Stimulated activated CD4-positive, alpha-beta T cell treated with anti-CD3 and anti-CD28 coated beads, Interleukin-2, amount 100 ng/mL, for 48 hours (primary cell): ENCODE data around the gene UQCC3.
"Not testable (repeated sequence)": the region's sequence is repeated elsewhere in the genome, so short reads cannot be mapped to it uniquely, and the experiment has no call there.

ENCODE experiments used
- DNase-seq, 2 donors: peaks; one replicate each; pipeline ENCODE4 v3.0.0-alpha.2; 2020

The UQCC3 gene

GRCh38 chr11:62671608-62672389 lies at the start of gene UQCC3, which contains the start of gene LBHD1:
Gene UQCC3, plus strand, starts transcription at chr11:62671673. Its CDS starts 73 bp downstream, at chr11:62671746.
Gene LBHD1, minus strand, starts transcription at chr11:62672267. Its CDS starts 2,236 bp downstream, at chr11:62670031.
- DNase-seq = peak; percentile 74 to 80

GRCh38 chr11:62622476-62623089 lies 48.9 kb upstream of the UQCC3 start:
- no peak for DNase-seq

- DNase-seq = no peak
Observed at GRCh38 chr11:62627713-62628112, 43.8 kb upstream of the UQCC3 start.

GRCh38 chr11:62632492-62632891 lies 39.0 kb upstream of the UQCC3 start:
- no peak for DNase-seq

- DNase-seq = no peak
Observed at GRCh38 chr11:62644220-62644619, 27.3 kb upstream of the UQCC3 start.

- DNase-seq = no peak
Observed at GRCh38 chr11:62645671-62645945, 25.9 kb upstream of the UQCC3 start.

GRCh38 chr11:62645946-62646824 lies 25.3 kb upstream of the UQCC3 start, which contains the start of gene GANAB:
Gene GANAB, minus strand, starts transcription at chr11:62646613. Its CDS starts 14 bp downstream, at chr11:62646599.
- peak; percentile 99 to 100 for DNase-seq

- no peak for DNase-seq
Observed at GRCh38 chr11:62646825-62647608, 24.5 kb upstream of the UQCC3 start.

- no peak for DNase-seq
Observed at GRCh38 chr11:62647609-62648005, 23.9 kb upstream of the UQCC3 start.

GRCh38 chr11:62648185-62648966 lies 23.1 kb upstream of the UQCC3 start:
- no peak for DNase-seq

- no peak for DNase-seq
Observed at GRCh38 chr11:62648967-62649364, 22.5 kb upstream of the UQCC3 start.

- no peak for DNase-seq
Observed at GRCh38 chr11:62649486-62649885, 22.0 kb upstream of the UQCC3 start.

- not testable (repeated sequence) for DNase-seq
Observed at GRCh38 chr11:62650283-62650682, 21.2 kb upstream of the UQCC3 start.

- no peak for DNase-seq
Observed at GRCh38 chr11:62652161-62653006, 19.1 kb upstream of the UQCC3 start.

GRCh38 chr11:62654297-62654696 lies 17.2 kb upstream of the UQCC3 start:
- no peak for DNase-seq

- DNase-seq = no peak
Observed at GRCh38 chr11:62656796-62657429, 14.6 kb upstream of the UQCC3 start.

GRCh38 chr11:62664405-62665074 lies 6.9 kb upstream of the UQCC3 start:
- DNase-seq = peak in 1 of 2 donors; percentile 48

GRCh38 chr11:62665075-62665598 lies 6.3 kb upstream of the UQCC3 start, which contains the start of the genes C11orf98 and CSKMT:
Gene C11orf98, minus strand, starts transcription at chr11:62665210. Its CDS starts 41 bp downstream, at chr11:62665169.
Gene CSKMT, plus strand, starts transcription at chr11:62665312. Its CDS starts 568 bp downstream, at chr11:62665880.
- DNase-seq = peak; percentile 95 to 97

GRCh38 chr11:62665599-62666258 lies 5.7 kb upstream of the UQCC3 start:
- DNase-seq = no peak
